ENCODE measurements around the gene PTPN6. TPM values are rescaled to one million over a fixed set of nuclear protein-coding genes. Genes with fewer than 3 reads are reported as not detected.

Gene PTPN6
- total RNA-seq: 21.1 TPM

DNA sequence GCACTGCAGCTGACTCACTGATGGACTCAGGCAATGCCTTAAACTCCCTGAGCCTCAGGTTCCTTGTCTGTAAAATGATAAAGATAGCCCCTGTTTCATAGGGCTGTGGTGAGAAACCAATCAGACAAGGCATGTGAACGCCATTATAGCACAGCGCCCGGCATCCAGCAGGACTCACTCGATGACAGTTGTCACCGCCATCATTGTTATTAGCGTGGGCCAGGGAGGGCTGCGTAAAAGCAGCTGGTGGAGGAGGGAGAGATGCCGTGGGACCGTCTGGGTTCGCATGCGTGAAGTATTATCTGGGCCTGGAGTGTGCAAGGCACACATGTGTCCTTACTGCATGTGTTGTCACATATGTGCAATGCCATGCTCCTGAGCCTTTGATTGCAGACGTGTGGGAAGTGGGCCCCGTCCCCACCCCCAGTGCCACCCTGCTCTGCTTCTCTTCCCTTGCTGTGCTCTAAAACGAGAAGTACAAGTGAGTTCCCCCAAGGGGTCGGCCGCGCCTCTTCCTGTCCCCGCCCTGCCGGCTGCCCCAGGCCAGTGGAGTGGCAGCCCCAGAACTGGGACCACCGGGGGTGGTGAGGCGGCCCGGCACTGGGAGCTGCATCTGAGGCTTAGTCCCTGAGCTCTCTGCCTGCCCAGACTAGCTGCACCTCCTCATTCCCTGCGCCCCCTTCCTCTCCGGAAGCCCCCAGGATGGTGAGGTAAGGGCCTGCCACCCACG, at the start of gene PTPN6:
Gene PTPN6 (plus strand): TSS at position 546 of the 730 bp plus-strand sequence. CDS start 157 bp downstream, at position 703.

DNA sequence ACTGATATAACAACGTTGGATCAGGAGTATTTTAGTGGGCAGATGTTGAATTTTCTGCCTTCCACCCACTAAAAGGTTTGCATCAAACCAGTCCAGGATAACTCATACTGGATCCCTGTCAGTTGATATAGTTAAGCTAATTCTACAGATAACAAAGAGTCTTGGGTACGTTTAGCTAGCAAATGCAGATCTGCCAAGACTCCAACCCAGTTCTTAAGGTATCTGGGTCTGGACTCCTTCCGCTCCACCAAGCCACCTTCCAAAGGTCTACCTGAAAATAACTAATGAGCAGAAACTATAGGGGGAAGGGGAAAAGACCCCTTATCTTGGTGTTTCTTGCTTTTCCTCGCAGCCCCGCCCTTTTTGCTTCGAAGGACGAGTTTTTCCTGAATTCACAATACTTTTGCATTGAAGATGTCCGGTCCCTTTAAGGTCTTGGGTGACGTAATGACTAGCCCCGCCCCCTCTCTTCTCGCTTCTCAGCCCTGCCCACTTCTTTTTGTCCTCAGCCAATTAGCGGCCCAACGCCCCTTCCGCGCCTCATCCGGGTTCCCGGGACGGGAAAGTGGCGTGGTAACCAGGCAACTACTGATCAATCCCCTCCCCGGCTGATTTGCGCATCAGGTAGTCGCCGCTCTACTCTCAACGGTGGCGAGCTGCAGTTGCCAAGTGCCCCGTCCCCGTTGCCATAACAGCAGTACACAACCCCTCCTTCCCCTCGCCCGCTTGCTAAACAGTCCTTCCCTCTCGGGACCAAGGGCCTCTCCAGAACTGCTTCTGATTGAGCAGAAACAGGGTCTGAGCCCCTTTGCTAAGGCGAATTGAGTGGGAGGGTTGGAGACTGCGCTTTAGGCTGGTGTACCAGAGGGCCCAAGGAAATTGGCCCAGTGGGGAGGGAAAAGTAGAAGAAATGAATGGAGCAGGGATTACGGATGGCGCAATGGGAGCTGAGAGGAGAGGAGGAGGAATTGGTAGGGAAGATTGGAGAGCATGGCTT, 46.6 kb upstream of the PTPN6 start, which contains the start of gene LRRC23:
Gene LRRC23 (plus strand): TSS at position 543 of the 997 bp plus-strand sequence. CDS start 812 bp downstream, outside the sequence.

DNA sequence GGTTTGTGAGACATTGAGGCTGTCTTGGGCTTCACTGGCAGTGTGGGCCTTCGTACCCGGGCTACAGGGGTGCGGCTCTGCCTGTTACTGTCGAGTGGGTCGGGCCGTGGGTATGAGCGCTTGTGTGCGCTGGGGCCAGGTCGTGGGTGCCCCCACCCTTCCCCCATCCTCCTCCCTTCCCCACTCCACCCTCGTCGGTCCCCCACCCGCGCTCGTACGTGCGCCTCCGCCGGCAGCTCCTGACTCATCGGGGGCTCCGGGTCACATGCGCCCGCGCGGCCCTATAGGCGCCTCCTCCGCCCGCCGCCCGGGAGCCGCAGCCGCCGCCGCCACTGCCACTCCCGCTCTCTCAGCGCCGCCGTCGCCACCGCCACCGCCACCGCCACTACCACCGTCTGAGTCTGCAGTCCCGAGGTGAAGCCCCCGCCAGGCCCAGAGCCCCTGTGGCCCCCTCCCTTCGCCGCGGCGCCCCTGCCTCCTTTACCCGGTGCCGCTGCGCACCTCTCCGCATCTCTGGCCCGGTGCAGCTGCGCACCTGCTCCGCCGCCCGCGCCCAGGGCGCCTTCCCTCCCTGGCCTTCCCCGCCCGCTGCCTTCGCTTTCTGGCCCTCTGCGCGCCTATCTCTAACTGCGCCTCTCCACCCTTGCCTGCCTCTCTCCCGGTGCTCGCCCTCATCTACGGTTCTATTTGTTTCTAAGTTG, 36.8 kb upstream of the PTPN6 start, which contains the start of gene ENO2:
Gene ENO2 (plus strand): TSS at position 335 of the 701 bp plus-strand sequence. CDS start 1,253 bp downstream, outside the sequence.

DNA sequence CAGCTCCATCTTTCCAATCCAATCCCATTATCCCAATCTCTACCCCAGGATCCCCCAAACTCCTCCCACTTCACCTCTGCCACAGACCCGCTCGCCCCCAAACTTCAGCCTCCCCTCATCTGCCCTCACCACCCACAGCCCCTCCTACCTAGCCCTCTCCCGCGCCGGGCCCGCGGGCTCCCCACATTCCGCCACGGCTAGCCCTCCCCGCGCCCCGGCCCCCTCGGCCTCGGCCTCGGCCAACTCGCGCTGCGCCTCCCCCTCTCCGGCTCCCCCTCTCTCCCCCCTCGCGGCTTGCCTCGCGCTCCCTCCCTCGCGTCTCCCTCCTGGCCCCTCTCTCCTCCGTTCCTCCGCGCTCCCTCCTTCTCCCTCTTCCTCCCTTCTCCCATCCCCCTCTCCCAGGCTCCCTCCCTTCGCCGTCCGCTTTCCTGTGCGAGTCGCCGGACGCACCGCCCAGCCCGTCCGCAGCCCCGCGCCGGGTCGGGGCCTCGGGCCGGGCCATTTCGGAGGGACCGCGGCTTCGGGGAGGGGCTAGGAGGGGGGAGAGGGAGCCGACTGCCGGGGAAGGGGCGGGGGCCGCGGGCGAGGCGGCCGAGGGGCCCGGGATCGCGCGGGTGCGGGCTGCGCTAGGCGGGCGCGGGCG, 23.7 kb upstream of the PTPN6 start, which contains the start of gene ATN1:
Gene ATN1 (plus strand): TSS at position 581 of the 643 bp plus-strand sequence. CDS start 6,043 bp downstream, outside the sequence.

DNA sequence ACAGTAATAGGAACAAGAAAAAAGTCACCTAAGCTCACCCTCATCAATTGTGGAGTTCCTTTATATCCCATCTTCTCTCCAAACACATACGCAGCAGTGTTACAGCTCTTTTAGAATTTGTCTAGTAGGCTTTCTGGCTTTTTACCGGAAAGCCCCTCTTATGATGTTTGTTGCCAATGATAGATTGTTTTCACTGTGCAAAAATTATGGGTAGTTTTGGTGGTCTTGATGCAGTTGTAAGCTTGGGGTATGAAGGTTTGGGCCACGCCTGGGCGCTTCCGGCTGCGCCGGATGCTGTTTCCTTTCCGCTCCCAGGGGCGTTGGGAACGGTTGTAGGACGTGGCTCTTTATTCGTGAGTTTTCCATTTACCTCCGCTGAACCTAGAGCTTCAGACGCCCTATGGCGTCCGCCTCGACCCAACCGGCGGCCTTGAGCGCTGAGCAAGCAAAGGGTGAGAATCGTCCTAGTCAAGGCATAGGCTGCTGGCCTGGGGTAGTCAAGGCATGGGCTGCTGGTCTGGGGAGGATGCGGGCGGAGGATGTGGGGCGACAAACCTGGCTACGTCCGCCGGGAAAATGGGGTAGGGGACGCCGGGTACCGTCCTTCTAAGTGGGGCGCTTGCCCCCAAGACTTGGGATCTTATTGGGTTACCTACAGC, 7.3 kb upstream of the PTPN6 start, which contains the start of the genes C12orf57 and RNU7-1:
Gene C12orf57 (plus strand): TSS at position 301 of the 659 bp plus-strand sequence. CDS start 100 bp downstream, at position 401.
Gene RNU7-1 (plus strand): TSS at position 95 of the 659 bp plus-strand sequence.

Small RNA genes within 50 kb of the gene (small RNA-seq; reads per million reads assigned to genes)
- gene MIR141 (ENCODE audit: low replicate concordance): 72.3 reads per million, percentile 97 among the genes with 10 or more reads in this experiment
- 24.4 reads per million, percentile 96 among the genes with 10 or more reads in this experiment for gene MIR200C (ENCODE audit: low replicate concordance)
- not detected for gene RNU7-1 (ENCODE audit: low replicate concordance)
- 0.88 reads per million, percentile 80 among the genes with 10 or more reads in this experiment for gene SCARNA12 (ENCODE audit: low replicate concordance)

Other genes starting within 250 kb of the PTPN6 start
- gene COPS7A, start 227.3 kb upstream of the PTPN6 start, total RNA-seq: 47.0 TPM
- gene MLF2, start 198.2 kb upstream of the PTPN6 start, total RNA-seq: 86.4 TPM
- gene PTMS, start 185.0 kb upstream of the PTPN6 start, total RNA-seq: 61.1 TPM
- gene LAG3, start 178.8 kb upstream of the PTPN6 start, total RNA-seq: 0.47 TPM
- 18.3 TPM for gene CD4, start 161.8 kb upstream of the PTPN6 start, total RNA-seq
- 13.5 TPM for gene GPR162, start 129.5 kb upstream of the PTPN6 start, total RNA-seq
- 29.5 TPM for gene P3H3, start 122.9 kb upstream of the PTPN6 start, total RNA-seq
- gene GNB3, start 110.4 kb upstream of the PTPN6 start, total RNA-seq: 3.7 TPM
- gene CDCA3, start 100.1 kb upstream of the PTPN6 start, total RNA-seq: 18.0 TPM
- gene USP5, start 99.2 kb upstream of the PTPN6 start, total RNA-seq: 49.5 TPM
- 430 TPM for gene TPI1, start 83.8 kb upstream of the PTPN6 start, total RNA-seq
- gene SPSB2, start 78.1 kb upstream of the PTPN6 start, total RNA-seq: 11.3 TPM
- gene LRRC23, start 46.5 kb upstream of the PTPN6 start, total RNA-seq: 7.8 TPM
- 5.7 TPM for gene ENO2, start 36.8 kb upstream of the PTPN6 start, total RNA-seq
- 77.0 TPM for gene ATN1, start 23.4 kb upstream of the PTPN6 start, total RNA-seq
- gene RNU7-1, start 7.5 kb upstream of the PTPN6 start, total RNA-seq: not detected
- gene C12orf57, start 7.3 kb upstream of the PTPN6 start, total RNA-seq: 146 TPM
- 186 TPM for gene PHB2, start 19.3 kb downstream of the PTPN6 start, total RNA-seq
- gene EMG1, start 19.6 kb downstream of the PTPN6 start, total RNA-seq: 26.9 TPM
- 32.3 TPM for gene LPCAT3, start 67.1 kb downstream of the PTPN6 start, total RNA-seq
- gene C1S, start 109.4 kb downstream of the PTPN6 start, total RNA-seq: 87.9 TPM
- 108 TPM for gene C1R, start 141.1 kb downstream of the PTPN6 start, total RNA-seq
- 67.3 TPM for gene C1RL, start 157.9 kb downstream of the PTPN6 start, total RNA-seq
- 17.7 TPM for gene RBP5, start 177.5 kb downstream of the PTPN6 start, total RNA-seq
- gene CLSTN3, start 179.0 kb downstream of the PTPN6 start, total RNA-seq: 76.3 TPM
- 39.7 TPM for gene PEX5, start 238.3 kb downstream of the PTPN6 start, total RNA-seq

Measured in metanephros (tissue), 2 donors.